K562 (cell line): ENCODE data around the gene HSPA1L. TPM values are rescaled to one million over a fixed set of nuclear protein-coding genes. Genes with fewer than 3 reads are reported as not detected.

Experiments used
- ATF4 ChIP-seq: fragments of 450-650 bp; formaldehyde crosslinking; IDR thresholded peaks from 2 replicates; pipeline ENCODE4 v1.4.0; 2022; ENCODE audit warnings: mild to moderate bottlenecking, moderate library complexity
- BDP1 ChIP-seq: IDR thresholded peaks from 3 replicates; pipeline ENCODE4 v1.6.1; 2011; ENCODE audit not compliant: insufficient read length, insufficient read depth
- BRD4 ChIP-seq: fragments of 200-600 bp; sonication (generic); IDR thresholded peaks from 2 replicates; pipeline ENCODE4 v1.6.1; 2017; ENCODE audit warnings: inconsistent platforms
- ETV1 ChIP-seq: fragments of 450-650 bp; conservative IDR thresholded peaks from 2 replicates; pipeline ENCODE4 v1.6.1; 2016; ENCODE audit warnings: missing genetic modification characterization, control low read depth, low read depth, missing compliant biosample characterization
- FIP1L1 ChIP-seq: fragments of 200-400 bp; formaldehyde crosslinking; IDR thresholded peaks from 2 replicates; pipeline ENCODE4 v1.6.1; 2018; ENCODE audit warnings: mild to moderate bottlenecking, low read depth, low read length; ENCODE audit not compliant: poor library complexity, severe bottlenecking
- KAT7 ChIP-seq: sonication (generic); formaldehyde crosslinking; IDR thresholded peaks from 2 replicates; pipeline ENCODE4 v1.8.0; 2022; ENCODE audit warnings: missing genetic modification reagents, mild to moderate bottlenecking, borderline replicate concordance
- MAFK ChIP-seq: IDR thresholded peaks from 2 replicates; pipeline ENCODE4 v1.6.1; 2011; ENCODE audit warnings: low read length, improper control_type of control experiment
- MCM2 ChIP-seq: fragments of 450-650 bp; IDR thresholded peaks from 2 replicates; pipeline ENCODE4 v1.6.1; 2017; ENCODE audit warnings: low read depth, mild to moderate bottlenecking
- NFYB ChIP-seq: IDR thresholded peaks from 2 replicates; pipeline ENCODE4 v1.6.1; 2011; ENCODE audit warnings: mild to moderate bottlenecking, moderate library complexity; ENCODE audit not compliant: insufficient read length; ENCODE audit errors: extremely low read depth
- RCOR1 ChIP-seq, 2 experiments: IDR thresholded peaks; 2 replicates each; pipeline ENCODE4 v1.6.1; 2012; ENCODE audit warnings: low read depth in 2 of 2, low read length in 2 of 2, borderline replicate concordance in 1 of 2, improper control_type of control experiment in 1 of 2
- RFX7 ChIP-seq: fragments of 250-450 bp; sonication (Bioruptor Pico); IDR thresholded peaks from 2 replicates; pipeline ENCODE4 v1.5.1; 2021; ENCODE audit warnings: mild to moderate bottlenecking
- XRCC3 ChIP-seq: fragments of 450-650 bp; IDR thresholded peaks from 2 replicates; pipeline ENCODE4 v1.6.1; 2017; ENCODE audit warnings: mild to moderate bottlenecking, moderate library complexity
- ZMIZ1 ChIP-seq, 2 experiments: fragments of 150-350 bp in 1 of 2; IDR thresholded peaks; 2 replicates each; pipeline ENCODE4 v1.6.1; 2012 to 2016; ENCODE audit warnings: low read depth in 2 of 2, low read length in 2 of 2, mild to moderate bottlenecking in 1 of 2, moderate library complexity in 1 of 2
- ZNF274 ChIP-seq: IDR thresholded peaks from 2 replicates; pipeline ENCODE4 v1.6.1; 2011; ENCODE audit warnings: low read depth, mild to moderate bottlenecking, low read length, moderate library complexity, borderline replicate concordance
- ZNF311 ChIP-seq: fragments of 250-450 bp; sonication (Bioruptor Pico); IDR thresholded peaks from 2 replicates; pipeline ENCODE4 v1.4.0; 2020; ENCODE audit warnings: mild to moderate bottlenecking, moderate library complexity
- ZNF507 ChIP-seq: conservative IDR thresholded peaks from 2 replicates; pipeline ENCODE4 v1.6.1; 2017; ENCODE audit warnings: missing genetic modification characterization, missing compliant biosample characterization
- polyA plus RNA-seq, 8 experiments: library from polyadenylated mRNA; depleted of rRNA in 4 of 8; stranded (reverse) in 5 of 8; unstranded in 3 of 8; fragments of >200 nt; fragmentation: Nextera tagmentation in 2 of 8; fragmentation: Illumina TruSeq in 1 of 8; extraction: Ambion mirVana in 2 of 8; extraction: Trizol in 1 of 8; gene quantifications; 2 replicates each; pipeline versions ENCODE4 v1.2.1 to v1.2.3, GENCODE V29; 2011 to 2014; ENCODE audit warnings: inconsistent platforms in 1 of 8, missing spikeins in 1 of 8
- total RNA-seq, 7 experiments: library from RNA; depleted of rRNA in 6 of 7; stranded (reverse); fragments of >200 nt in 6 of 7; fragmentation: Illumina TruSeq in 2 of 7; extraction: Trizol in 2 of 7; gene quantifications; 2 replicates each; pipeline versions ENCODE4 v1.2.1 to v1.2.3, GENCODE V29; 2011 to 2021; ENCODE audit warnings: low replicate concordance in 1 of 7

The HSPA1L gene
- total and polyA plus RNA-seq, 9 of the 15 experiments (the other 6 are each of a cell fraction or from before 2014, with no cell fraction given), result 0.14 to 2.1 (median 1.3) TPM

GRCh38 chr6:31822036-31822821, 7.1 kb upstream of the HSPA1L start (continued):
- TF ChIP-seq RCOR1 (IDR thresholded peaks at IDR 0.05; ENCODE audit: borderline replicate concordance in 1 of 2, low read depth in 2 of 2, low read length in 2 of 2) (peak; percentile 22 to 69; a peak in 3 of 4 replicates), ZMIZ1 (IDR thresholded peaks at IDR 0.05; ENCODE audit: low read depth in 2 of 2, low read length in 2 of 2) (0 out of 4 replicates have a peak, but pooled peaks of 1 of the 2 experiments have one; percentile 12), ZNF311 (CRISPR knock-in tag) (no peak), MAFK (peak; percentile 97), NFYB (no peak), ATF4 (peak; percentile 67), XRCC3 (no peak), ZNF274 (no peak), MCM2 (no peak), FIP1L1 (no peak), RFX7 (CRISPR knock-in tag) (no peak), KAT7 (CRISPR knock-in tag) (no peak), ZNF507 (tag) (no peak), BRD4 (peak; percentile 84), ETV1 (tag) (peak; percentile 61; the same call in 1 of the 2 replicates), BDP1 (no peak)
